K562 (cell line): ENCODE results near the gene PPM1G. TPM values are rescaled to one million over a fixed set of nuclear protein-coding genes. Genes with fewer than 3 reads are reported as not detected.

Source experiments
- ATAC-seq: fragments of 200-7000 bp; cut with Tn5 transposase; 3 replicates; pipeline ENCODE4 v1.9.1; 2020; ENCODE audit warnings: moderate library complexity
- BruUV-seq: library from RNA; stranded (reverse); fragments of 400-500 nt; replicated peaks from 2 replicates; lab custom pipeline; 2021; lab: Mats Ljungman, UMichigan
- CTCF ChIA-PET: fragments of 300-600 bp; formaldehyde crosslinking; extraction: SDS; loops from one replicate; lab custom pipeline; 2021; ENCODE audit warnings: low intra/inter-chr PET ratio; lab: Yijun Ruan, JAX
- POLR2A ChIA-PET: fragments of 300-600, 350-650 bp; sonication (Branson Sonifier 250); formaldehyde crosslinking; extraction: SDS; loops from one replicate; lab custom pipeline; 2021; ENCODE audit warnings: antibody characterized with exemption, inconsistent platforms; lab: Yijun Ruan, JAX
- DNase-seq, 4 experiments: peaks; one replicate each; pipeline versions ENCODE4 v3.0.0 to v3.0.0-alpha.2; 2011 to 2018; ENCODE audit warnings: low spot score in 3 of 4, mixed read lengths in 3 of 4; ENCODE audit errors: extremely low read depth in 1 of 4
- FAIRE-seq: peaks from 2 replicates; lab custom pipeline; 2011; peaks lifted over from hg19 to GRCh38; lab: Jason Lieb, UNC
- H2AFZ ChIP-seq: 2 replicates; pipeline ENCODE4 v1.6.0; 2011; ENCODE audit warnings: low read depth, low read length, control low read depth, inconsistent platforms
- H3K27ac ChIP-seq: fragments of 200-600 bp; 3 replicates; pipeline ENCODE4 v1.8.0; 2011; ENCODE audit warnings: low read depth, mild to moderate bottlenecking, control low read depth, inconsistent platforms, low read length, moderate library complexity, mixed read lengths; ENCODE audit errors: extremely low read depth
- H3K27me3 ChIP-seq, 2 experiments: fragments of 300-600 bp in 1 of 2; 2 replicates in 1 of 2; 3 replicates in 1 of 2; pipeline versions ENCODE4 v1.6.0 to v1.8.0; 2011; ENCODE audit warnings: inconsistent platforms in 2 of 2, low read length in 2 of 2, mild to moderate bottlenecking in 1 of 2, mixed read lengths in 1 of 2, moderate library complexity in 1 of 2; ENCODE audit not compliant: control insufficient read depth in 2 of 2, insufficient read depth in 2 of 2
- H3K36me3 ChIP-seq: fragments of 300-600 bp; 3 replicates; pipeline ENCODE4 v1.8.0; 2011; ENCODE audit warnings: mild to moderate bottlenecking, low read length, inconsistent platforms; ENCODE audit not compliant: control insufficient read depth, insufficient read depth
- H3K4me1 ChIP-seq, 2 experiments: fragments of 200-600 bp in 1 of 2; replicated peaks in 1 of 2; 2 replicates in 1 of 2; 3 replicates in 1 of 2; pipeline versions ENCODE4 v1.5.1 to v1.8.0; 2011; ENCODE audit warnings: inconsistent platforms in 2 of 2, low read length in 2 of 2, mild to moderate bottlenecking in 1 of 2, mixed read lengths in 1 of 2, moderate library complexity in 1 of 2; ENCODE audit not compliant: control insufficient read depth in 2 of 2, insufficient read depth in 2 of 2
- H3K4me2 ChIP-seq: 2 replicates; pipeline ENCODE4 v1.6.1; 2011; ENCODE audit warnings: low read length, control low read depth, inconsistent platforms, mixed read lengths; ENCODE audit not compliant: insufficient read depth
- H3K4me3 ChIP-seq: fragments of 200-600 bp; sonication (generic), shearing (Covaris generic); 2 replicates; pipeline ENCODE4 v1.5.1; 2016; ENCODE audit warnings: control low read depth, inconsistent platforms
- H3K79me2 ChIP-seq: fragments of 200-600 bp; 3 replicates; pipeline ENCODE4 v1.8.0; 2011; ENCODE audit warnings: low read length, inconsistent platforms; ENCODE audit not compliant: control insufficient read depth, insufficient read depth
- H3K9ac ChIP-seq, 2 experiments: 2 replicates each; pipeline versions ENCODE4 v1.6.0 to v1.6.1; 2011; ENCODE audit warnings: low read depth in 2 of 2, low read length in 2 of 2, control low read depth in 1 of 2, inconsistent platforms in 1 of 2, mild to moderate bottlenecking in 1 of 2, mixed read lengths in 1 of 2; ENCODE audit not compliant: insufficient read depth in 1 of 2
- H3K9me1 ChIP-seq: one replicate; pipeline ENCODE4 v1.6.0; 2011; ENCODE audit warnings: inconsistent platforms, mild to moderate bottlenecking, low read length, moderate library complexity; ENCODE audit not compliant: control insufficient read depth, insufficient read depth
- H3K9me3 ChIP-seq: replicated peaks from 2 replicates; pipeline ENCODE4 v1.5.1; 2011; ENCODE audit warnings: low read depth, low read length, inconsistent platforms; ENCODE audit not compliant: control insufficient read depth, insufficient read depth
- H4K20me1 ChIP-seq: replicated peaks from 2 replicates; pipeline ENCODE4 v1.6.1; 2011; ENCODE audit warnings: low read length, inconsistent platforms, mixed read lengths; ENCODE audit not compliant: control insufficient read depth, insufficient read depth
- ARID1B ChIP-seq: fragments of 450-650 bp; IDR thresholded peaks from 2 replicates; pipeline ENCODE4 v1.6.1; 2016; ENCODE audit warnings: antibody characterized with exemption, mild to moderate bottlenecking, inconsistent platforms
- CBFA2T3 ChIP-seq: fragments of 450-650 bp; IDR thresholded peaks from 2 replicates; pipeline ENCODE4 v1.6.1; 2017
- HDGF ChIP-seq: fragments of 450-650 bp; IDR thresholded peaks from 2 replicates; pipeline ENCODE4 v1.6.1; 2016
- HMG20B ChIP-seq: fragments of 250-450 bp; sonication (Bioruptor Pico); IDR thresholded peaks from 2 replicates; pipeline ENCODE4 v1.5.0; 2021; ENCODE audit warnings: mild to moderate bottlenecking
- JUN ChIP-seq, 2 experiments: sonication (generic) in 1 of 2; formaldehyde crosslinking in 1 of 2; IDR thresholded peaks; 2 replicates each; pipeline versions ENCODE4 v1.6.1 to v1.8.0; 2012 to 2022; ENCODE audit warnings: borderline replicate concordance in 2 of 2, mild to moderate bottlenecking in 2 of 2, improper control_type of control experiment in 1 of 2, low read depth in 1 of 2, low read length in 1 of 2, missing genetic modification reagents in 1 of 2
- KLF16 ChIP-seq: IDR thresholded peaks from 2 replicates; pipeline ENCODE4 v1.6.1; 2016; ENCODE audit warnings: antibody characterized with exemption
- MECOM ChIP-seq: fragments of 250-450 bp; sonication (Bioruptor Pico); IDR thresholded peaks from 2 replicates; pipeline ENCODE4 v1.8.0; 2022; ENCODE audit warnings: inconsistent platforms
- NFIX ChIP-seq: fragments of 250-450 bp; sonication (Bioruptor Pico); IDR thresholded peaks from 2 replicates; pipeline ENCODE4 v1.4.0; 2020; ENCODE audit warnings: low read depth, mild to moderate bottlenecking, moderate library complexity
- POLR2H ChIP-seq: IDR thresholded peaks from 2 replicates; pipeline ENCODE4 v1.6.1; 2016; ENCODE audit warnings: missing genetic modification characterization, low read depth, mild to moderate bottlenecking, control low read depth, missing compliant biosample characterization, moderate library complexity
- PTRF ChIP-seq: fragments of 450-650 bp; IDR thresholded peaks from 2 replicates; pipeline ENCODE4 v1.6.1; 2016; ENCODE audit warnings: mild to moderate bottlenecking, missing genetic modification characterization, missing compliant biosample characterization
- SRSF9 ChIP-seq: fragments of 200-400 bp; formaldehyde crosslinking; IDR thresholded peaks from 2 replicates; pipeline ENCODE4 v1.6.1; 2017; ENCODE audit warnings: low read depth, low read length, borderline replicate concordance
- TAF1 ChIP-seq: IDR thresholded peaks from 2 replicates; pipeline ENCODE4 v1.6.1; 2011; ENCODE audit warnings: mild to moderate bottlenecking, low read length, moderate library complexity; ENCODE audit not compliant: insufficient read depth, control insufficient read depth, severe bottlenecking; ENCODE audit errors: extremely low read depth
- TARDBP ChIP-seq: fragments of 450-650 bp; IDR thresholded peaks from 2 replicates; pipeline ENCODE4 v1.6.1; 2016
- TFE3 ChIP-seq: fragments of 450-650 bp; formaldehyde crosslinking; IDR thresholded peaks from 2 replicates; pipeline ENCODE4 v1.4.0; 2020; ENCODE audit warnings: mild to moderate bottlenecking, mixed read lengths
- ZC3H11A ChIP-seq: IDR thresholded peaks from 2 replicates; pipeline ENCODE4 v1.6.1; 2012; ENCODE audit warnings: low read depth, low read length, improper control_type of control experiment
- ZNF507 ChIP-seq: conservative IDR thresholded peaks from 2 replicates; pipeline ENCODE4 v1.6.1; 2017; ENCODE audit warnings: missing genetic modification characterization, missing compliant biosample characterization
- WGBS: fragments of 100-300 bp; shearing (Covaris generic); methylation state at CpG from one replicate; pipeline ENCODE4 v1.1.6; 2016; ENCODE audit warnings: low coverage, mixed read lengths; ENCODE audit not compliant: insufficient coverage; ENCODE audit errors: missing lambda C conversion rate; 5-methylcytosine and 5-hydroxymethylcytosine counted together
- in situ Hi-C: fragments of 300-500 bp; cut with MboI; formaldehyde crosslinking; loops from 4 replicates; pipeline ENCODE4 v1.15.0; 2018; ENCODE audit warnings: inconsistent platforms, mixed read lengths
- intact Hi-C: fragments of 100-400 bp; cut with micrococcal nuclease; formaldehyde crosslinking; loops from 2 replicates; pipeline ENCODE4 v1.14.2; 2022
- polyA plus RNA-seq, 8 experiments: library from polyadenylated mRNA; depleted of rRNA in 4 of 8; stranded (reverse) in 5 of 8; unstranded in 3 of 8; fragments of >200 nt; fragmentation: Nextera tagmentation in 2 of 8; fragmentation: Illumina TruSeq in 1 of 8; extraction: Ambion mirVana in 2 of 8; extraction: Trizol in 1 of 8; gene quantifications; 2 replicates each; pipeline versions ENCODE4 v1.2.1 to v1.2.3, GENCODE V29; 2011 to 2014; ENCODE audit warnings: inconsistent platforms in 1 of 8, missing spikeins in 1 of 8
- total RNA-seq, 7 experiments: library from RNA; depleted of rRNA in 6 of 7; stranded (reverse); fragments of >200 nt in 6 of 7; fragmentation: Illumina TruSeq in 2 of 7; extraction: Trizol in 2 of 7; gene quantifications; 2 replicates each; pipeline versions ENCODE4 v1.2.1 to v1.2.3, GENCODE V29; 2011 to 2021; ENCODE audit warnings: low replicate concordance in 1 of 7
- TF ChIP-seq, protein P1 (sequence below), 2 experiments: IDR thresholded peaks; 2 replicates each; pipeline ENCODE4 v1.6.1; 2011; ENCODE audit warnings: borderline replicate concordance in 1 of 2, control low read depth in 1 of 2, low read depth in 1 of 2, low read length in 1 of 2, mild to moderate bottlenecking in 1 of 2, mixed read lengths in 1 of 2, moderate library complexity in 1 of 2; ENCODE audit not compliant: insufficient read depth in 1 of 2, insufficient read length in 1 of 2, poor library complexity in 1 of 2, severe bottlenecking in 1 of 2; ENCODE audit errors: extremely low read depth in 1 of 2
- TF ChIP-seq, protein P2 (sequence below): fragments of 450-650 bp; IDR thresholded peaks from 2 replicates; pipeline ENCODE4 v1.6.1; 2017; ENCODE audit warnings: mild to moderate bottlenecking, moderate library complexity

The PPM1G gene
- total and polyA plus RNA-seq, 9 of the 15 experiments (the other 6 are each of a cell fraction or from before 2014, with no cell fraction given), result 61.7 to 230 (median 153) TPM

DNA sequence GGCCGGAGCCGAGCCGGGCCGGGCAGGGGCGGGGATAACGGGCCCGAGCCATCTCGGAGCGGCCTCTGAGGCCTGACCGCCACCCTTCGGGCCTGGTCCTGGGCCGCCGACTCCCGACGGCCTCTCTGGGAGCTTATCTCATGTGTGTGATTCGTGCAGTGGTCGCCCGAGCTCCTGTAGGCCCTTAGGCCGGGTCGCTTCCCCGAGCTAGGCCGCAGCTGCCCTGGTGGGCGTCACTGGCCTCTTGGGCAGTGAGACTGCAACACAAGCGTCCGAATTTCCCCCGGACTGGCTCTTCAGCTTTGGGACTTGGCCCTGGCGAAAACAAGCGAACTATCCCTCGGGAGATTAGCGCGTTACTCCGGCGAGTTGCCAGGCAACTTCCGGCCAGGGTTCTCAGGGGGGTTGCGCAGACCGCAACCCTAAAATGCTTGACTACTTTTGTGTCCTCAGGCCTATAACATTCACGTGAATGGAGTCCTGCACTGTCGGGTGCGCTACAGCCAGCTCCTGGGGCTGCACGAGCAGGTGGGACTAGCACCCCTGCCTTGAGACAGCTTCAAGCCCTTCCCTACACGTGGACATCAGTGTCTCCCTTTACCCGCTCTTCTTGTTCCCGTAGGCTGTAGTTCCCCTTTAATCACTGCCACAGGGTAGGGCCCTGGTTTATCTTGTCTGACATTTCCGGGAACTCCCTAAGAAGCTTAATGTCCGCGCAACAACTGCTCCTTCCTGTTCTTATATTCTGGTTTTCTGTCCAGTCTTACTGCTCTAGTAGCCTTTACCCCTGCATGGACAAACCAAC lies 38.4 kb downstream of the PPM1G start:
- H3K9me3 ChIP-seq, result no peaks in the 10 kb centered on the region
- no peaks in the 10 kb centered on the region for H3K27me3 ChIP-seq
- no peaks in the 10 kb centered on the region for H4K20me1 ChIP-seq
- DNase-seq (peak; percentile 60 to 84 (median 72)), ATAC-seq (peak; percentile 66), FAIRE-seq (peak; percentile 89)
- peak overlapping the region; percentile 94 for H3K4me2 ChIP-seq
- BruUV-seq, result TSS peak; percentile 47
- H3K27ac ChIP-seq, result peak overlapping the region; percentile 96
- peak overlapping the region; percentile 89 for H2AFZ ChIP-seq
- ChIA-PET POLR2A (interaction anchor here (0.7 to 4.3 kb wide), 7 partner anchors 10 to 83 kb away, joined by 3 to 41 read pairs (median 4); partner anchors contain the start of genes GTF3C2, PPM1G and ZNF513), CTCF (interaction anchor here (1.4 kb wide), 1 partner anchor 50 kb away, joined by 5 read pairs; no protein-coding TSS in a partner anchor)
- in situ Hi-C loops, result no loop called here
- H3K79me2 ChIP-seq, result peaks cover 51% of the 10 kb centered on the region
- intact Hi-C loops, result loop anchor here (1.0 to 5.0 kb wide), 3 partner anchors 15 to 69 kb away; partner anchors contain the start of genes GTF3C2 and MPV17
- H3K36me3 ChIP-seq, result peaks cover 71% of the 10 kb centered on the region
- peak overlapping the region; percentile 94 to 97 for H3K9ac ChIP-seq
- no peaks in the 10 kb centered on the region for H3K9me1 ChIP-seq
- WGBS, result under 1% methylated on average over 32 of the region's 46 CpGs
- H3K4me1 ChIP-seq, result peaks cover 20 to 27% of the 10 kb centered on the region in 2 experiments
- peak overlapping the region; percentile 86 for H3K4me3 ChIP-seq
- TF ChIP-seq ZC3H11A (no peak), MECOM (peak; percentile 88), CBFA2T3 (no peak), PTRF (tag) (no peak), HDGF (no peak), NFIX (CRISPR knock-in tag) (no peak), HMG20B (no peak), SRSF9 (no peak), TAF1 (peak; percentile 33), KLF16 (no peak), TFE3 (CRISPR knock-in tag) (no peak), ZNF507 (tag) (no peak), POLR2H (tag) (peak; percentile 10; the same call in 1 of the 2 replicates), JUN (IDR thresholded peaks at IDR 0.05; ENCODE audit: borderline replicate concordance, low read depth, low read length) (no peak), JUN (CRISPR knock-in tag; IDR thresholded peaks at IDR 0.05; ENCODE audit: borderline replicate concordance) (no peak), TARDBP (no peak), ARID1B (peak; percentile 44; the same call in 1 of the 2 replicates)
- TF ChIP-seq, protein P1, sequence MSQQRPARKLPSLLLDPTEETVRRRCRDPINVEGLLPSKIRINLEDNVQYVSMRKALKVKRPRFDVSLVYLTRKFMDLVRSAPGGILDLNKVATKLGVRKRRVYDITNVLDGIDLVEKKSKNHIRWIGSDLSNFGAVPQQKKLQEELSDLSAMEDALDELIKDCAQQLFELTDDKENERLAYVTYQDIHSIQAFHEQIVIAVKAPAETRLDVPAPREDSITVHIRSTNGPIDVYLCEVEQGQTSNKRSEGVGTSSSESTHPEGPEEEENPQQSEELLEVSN (IDR thresholded peaks at IDR 0.05; ENCODE audit: borderline replicate concordance in 1 of 2, extremely low read depth in 1 of 2, insufficient read depth in 1 of 2, insufficient read length in 1 of 2, low read depth in 1 of 2, low read length in 1 of 2, poor library complexity in 1 of 2, severe bottlenecking in 1 of 2), result peak; percentile 98 to 99
- TF ChIP-seq, protein P2, sequence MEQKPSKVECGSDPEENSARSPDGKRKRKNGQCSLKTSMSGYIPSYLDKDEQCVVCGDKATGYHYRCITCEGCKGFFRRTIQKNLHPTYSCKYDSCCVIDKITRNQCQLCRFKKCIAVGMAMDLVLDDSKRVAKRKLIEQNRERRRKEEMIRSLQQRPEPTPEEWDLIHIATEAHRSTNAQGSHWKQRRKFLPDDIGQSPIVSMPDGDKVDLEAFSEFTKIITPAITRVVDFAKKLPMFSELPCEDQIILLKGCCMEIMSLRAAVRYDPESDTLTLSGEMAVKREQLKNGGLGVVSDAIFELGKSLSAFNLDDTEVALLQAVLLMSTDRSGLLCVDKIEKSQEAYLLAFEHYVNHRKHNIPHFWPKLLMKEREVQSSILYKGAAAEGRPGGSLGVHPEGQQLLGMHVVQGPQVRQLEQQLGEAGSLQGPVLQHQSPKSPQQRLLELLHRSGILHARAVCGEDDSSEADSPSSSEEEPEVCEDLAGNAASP, result no peak
